HG03060 (cell line): ENCODE results near the gene MAK.
A peak's percentile ranks its signal among the peaks of the same experiment; 100 is the strongest.
"Not testable (repeated sequence)": the region's sequence is repeated elsewhere in the genome, so short reads cannot be mapped to it uniquely, and the experiment has no call there.

Experiments used
- ATAC-seq: cut with Tn5 transposase; IDR thresholded peaks from one replicate; pipeline ENCODE4 v1.9.1; 2021; ENCODE audit warnings: low read depth, moderate number of reproducible peaks; ENCODE audit not compliant: unreplicated experiment

MAK gene

DNA sequence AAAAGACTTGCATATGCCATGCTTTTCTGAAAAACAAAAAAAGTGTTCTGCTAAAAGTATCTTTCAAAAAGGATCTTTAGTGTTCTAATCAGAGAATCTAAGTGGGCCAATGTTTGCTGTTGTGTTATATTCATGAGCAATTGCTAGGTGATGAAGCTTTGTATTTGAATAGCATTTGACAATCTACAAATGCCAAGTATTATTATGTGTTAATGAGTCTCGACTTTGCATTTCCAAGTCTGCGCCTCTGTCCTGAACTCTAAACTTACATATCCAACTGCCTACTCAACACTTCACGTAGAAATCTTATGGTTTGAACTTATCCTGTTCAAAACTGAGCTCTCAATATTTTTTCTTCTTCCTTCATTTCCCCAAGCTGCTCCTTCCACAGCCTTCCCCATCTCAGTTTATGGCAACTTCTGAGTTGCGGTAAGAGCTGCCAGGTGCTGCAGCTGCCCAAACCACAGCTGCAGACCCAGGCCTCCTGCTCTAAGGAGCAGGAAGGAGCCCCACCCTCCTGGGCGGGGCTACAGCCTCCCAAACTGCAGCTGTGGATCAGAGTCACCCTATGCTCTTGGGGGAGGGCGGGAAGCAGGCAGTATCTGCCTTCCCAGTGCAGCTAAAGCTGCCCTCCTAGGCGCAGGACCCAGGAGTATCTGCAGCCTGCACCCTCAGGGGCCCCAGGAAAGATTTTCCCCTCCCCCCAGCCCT, 16.7 kb upstream of the MAK start:
- ATAC-seq: no peak

- ATAC-seq: not testable (repeated sequence)
Observed at GRCh38 chr6:10853849-10854300, 15.5 kb upstream of the MAK start.

DNA sequence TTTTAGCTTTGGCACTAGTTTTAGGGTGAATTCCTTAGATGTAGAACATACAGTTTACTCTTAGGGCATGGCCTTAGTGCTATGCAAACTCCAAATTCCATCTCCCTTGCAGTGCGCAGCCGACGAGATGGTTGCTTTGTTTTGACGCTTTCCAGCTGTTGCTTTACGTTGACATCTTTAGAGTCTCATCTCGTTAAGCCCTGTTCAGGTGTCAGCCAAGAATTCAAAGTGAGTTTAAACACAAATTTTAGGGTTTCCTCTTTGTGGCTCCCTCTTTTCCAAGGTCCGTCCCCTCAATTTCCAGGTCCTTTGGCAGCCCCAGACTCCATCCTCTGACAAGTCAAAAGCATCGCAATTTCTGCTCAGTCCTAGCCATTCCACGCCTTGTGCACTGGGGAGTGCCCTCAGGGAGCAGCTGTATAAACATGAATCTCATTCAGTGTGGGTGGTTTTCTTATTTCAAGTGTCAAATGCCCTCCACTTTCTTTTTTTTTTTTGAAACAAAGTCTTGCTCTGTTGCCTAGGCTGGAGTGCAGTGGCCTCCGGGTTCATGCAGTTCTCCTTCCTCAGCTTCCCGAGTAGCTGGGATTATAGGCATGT, 14.1 kb upstream of the MAK start:
- no peak for ATAC-seq

DNA sequence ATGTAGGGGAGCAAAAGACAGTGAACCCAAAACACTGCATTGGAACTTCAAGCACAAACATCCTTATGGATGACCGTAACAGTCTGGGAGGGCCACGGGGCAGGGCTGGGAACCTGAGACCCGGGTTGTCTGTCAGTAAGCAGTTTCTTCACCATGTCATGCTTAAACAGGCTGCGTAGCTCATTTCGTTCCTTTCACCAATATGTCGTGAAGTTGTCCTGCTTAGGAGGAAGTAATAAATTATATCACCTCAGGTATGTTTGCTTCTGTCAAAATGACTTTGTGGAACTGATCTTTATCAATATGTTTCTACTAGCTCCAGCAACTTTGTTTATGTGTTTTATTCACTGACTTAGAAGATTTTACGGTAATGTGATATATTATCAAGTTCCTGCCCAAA, 12.4 kb upstream of the MAK start:
- ATAC-seq: no peak

GRCh38 chr6:10849901-10850300, 11.6 kb upstream of the MAK start:
- ATAC-seq: no peak

- ATAC-seq: no peak
Observed at GRCh38 chr6:10847684-10848083, 9.3 kb upstream of the MAK start.

- no peak for ATAC-seq
Observed at GRCh38 chr6:10843554-10843953, 5.2 kb upstream of the MAK start.

DNA sequence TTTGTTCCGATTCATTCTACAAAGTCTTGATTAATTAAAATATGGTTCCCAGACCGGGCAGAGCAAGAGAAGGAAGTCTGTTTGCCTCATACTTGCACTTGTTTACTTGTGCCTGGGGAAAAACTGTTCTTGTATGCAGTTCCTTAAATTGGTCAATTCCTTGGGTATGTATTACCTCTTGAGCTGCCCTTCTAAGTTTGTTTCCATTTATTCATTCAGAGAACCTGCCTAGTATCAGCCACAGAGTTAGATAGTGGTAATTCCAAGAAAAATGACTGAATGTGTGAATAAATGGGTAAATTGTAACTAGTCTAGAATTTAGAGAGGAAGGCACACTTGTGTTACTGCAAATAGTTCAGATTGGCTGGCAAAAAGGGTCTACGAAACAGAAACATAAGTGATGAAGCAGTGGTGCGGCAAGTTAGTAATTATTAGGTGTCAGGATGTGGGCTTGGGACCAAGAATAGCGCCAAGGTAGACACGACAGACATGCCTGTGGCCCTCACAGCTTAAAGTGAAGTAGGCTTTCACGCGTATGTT, 525 bp upstream of the MAK start:
- peak; percentile 56 for ATAC-seq

DNA sequence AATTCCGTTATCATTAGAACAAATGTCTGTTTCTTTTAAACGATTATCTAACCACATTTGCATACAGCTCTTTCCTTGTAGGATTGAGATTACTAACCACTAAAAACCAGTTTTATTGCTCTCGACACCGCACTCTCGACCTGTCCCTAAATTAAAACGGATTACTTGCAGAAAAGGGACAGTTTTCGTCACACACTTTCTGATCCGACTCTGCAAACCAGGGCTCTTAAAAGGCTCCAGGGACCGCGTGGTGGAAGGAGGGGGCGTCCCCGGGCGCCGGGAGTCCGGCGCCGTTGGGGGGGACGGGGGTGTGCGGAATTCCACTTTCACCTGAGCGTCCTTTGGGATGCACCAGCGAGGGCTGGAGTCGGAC, 731 bp downstream of the MAK start:
- ATAC-seq: no peak

GRCh38 chr6:10837009-10837621, 1.2 kb downstream of the MAK start:
- no peak for ATAC-seq

GRCh38 chr6:10834823-10835222, 3.5 kb downstream of the MAK start:
- ATAC-seq: no peak

- ATAC-seq: no peak
Observed at GRCh38 chr6:10831609-10832008, 6.7 kb downstream of the MAK start.

GRCh38 chr6:10824819-10825218, 13.5 kb downstream of the MAK start:
- ATAC-seq: no peak

GRCh38 chr6:10824297-10824696, 14.0 kb downstream of the MAK start:
- ATAC-seq: no peak

- not testable (repeated sequence) for ATAC-seq
Observed at GRCh38 chr6:10814176-10814575, 24.2 kb downstream of the MAK start.

- no peak for ATAC-seq
Observed at GRCh38 chr6:10809098-10809497, 29.2 kb downstream of the MAK start.

- no peak for ATAC-seq
Observed at GRCh38 chr6:10808376-10808775, 30.0 kb downstream of the MAK start.

- peak; percentile 76 for ATAC-seq
Observed at GRCh38 chr6:10801224-10801848, 37.0 kb downstream of the MAK start.

GRCh38 chr6:10800810-10801209, 37.5 kb downstream of the MAK start:
- no peak for ATAC-seq

- no peak for ATAC-seq
Observed at GRCh38 chr6:10794239-10794638, 44.1 kb downstream of the MAK start.

DNA sequence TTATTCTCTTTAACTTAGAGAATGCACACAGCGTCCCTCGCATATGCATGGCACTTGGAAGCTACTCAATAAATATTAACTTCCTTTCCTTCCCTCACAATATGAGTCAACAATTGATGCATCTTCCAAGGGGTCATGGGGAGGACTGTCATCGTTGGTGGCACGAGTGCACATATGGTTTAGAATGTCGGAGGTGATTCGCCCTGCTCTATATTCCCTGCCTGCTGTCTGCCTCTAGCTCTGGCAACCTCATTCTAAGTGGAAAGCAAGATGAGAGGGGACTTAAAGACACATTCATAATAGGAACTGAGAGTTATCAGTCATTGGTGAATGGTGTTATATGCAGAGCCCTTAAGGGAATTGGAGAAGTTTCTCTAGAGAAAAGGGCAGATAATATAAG, 44.6 kb downstream of the MAK start:
- no peak for ATAC-seq
